GM12878 (cell line): Measurements from ENCODE around the gene HSD17B2. TPM values are rescaled to one million over a fixed set of nuclear protein-coding genes. Genes with fewer than 3 reads are reported as not detected.

Source experiments
- ATAC-seq: fragments of 200-7000 bp; cut with Tn5 transposase; 3 replicates; pipeline ENCODE4 v1.9.1; 2020; ENCODE audit warnings: mild to moderate bottlenecking, moderate library complexity
- BruUV-seq: library from RNA; stranded (reverse); fragments of 400-500 nt; replicated peaks from 2 replicates; lab custom pipeline; 2021; lab: Mats Ljungman, UMichigan
- CTCF ChIA-PET: fragments of 300-600 bp; sonication (Branson Sonifier 250); formaldehyde crosslinking; extraction: SDS; loops from one replicate; lab custom pipeline; 2021; ENCODE audit warnings: inconsistent platforms; lab: Yijun Ruan, JAX
- POLR2A ChIA-PET: fragments of 350-600 bp; formaldehyde crosslinking; extraction: SDS; loops from one replicate; lab custom pipeline; 2021; ENCODE audit warnings: inconsistent platforms; lab: Charles Lee
- RAD21 ChIA-PET: fragments of 300-600 bp; sonication (Branson Sonifier 250); formaldehyde crosslinking; loops from one replicate; lab custom pipeline; 2023; ENCODE audit warnings: antibody characterized with exemption; ENCODE audit not compliant: unreplicated experiment; lab: Charles Lee
- SMC1A ChIA-PET: fragments of 300-600 bp; sonication (Branson Sonifier 250); formaldehyde crosslinking; loops from one replicate; lab custom pipeline; 2023; ENCODE audit not compliant: unreplicated experiment, uncharacterized antibody; lab: Charles Lee
- DNase-seq: peaks from one replicate; pipeline ENCODE4 v3.0.0-alpha.2; 2011; ENCODE audit warnings: low read depth, low spot score
- FAIRE-seq: peaks from 3 replicates; lab custom pipeline; 2011; peaks lifted over from hg19 to GRCh38; lab: Jason Lieb, UNC
- H2AFZ ChIP-seq: 2 replicates; pipeline ENCODE4 v1.6.0; 2011; ENCODE audit warnings: low read depth, low read length, control low read depth; ENCODE audit not compliant: control insufficient read depth
- H3K27ac ChIP-seq: 2 replicates; pipeline ENCODE4 v1.5.1; 2011; ENCODE audit warnings: control low read depth; ENCODE audit not compliant: control insufficient read depth, insufficient read depth
- H3K27me3 ChIP-seq, 2 experiments: replicated peaks in 1 of 2; 2 replicates each; pipeline versions ENCODE4 v1.6.0 to v1.6.1; 2011; ENCODE audit warnings: low read length in 1 of 2; ENCODE audit not compliant: control insufficient read depth in 2 of 2, insufficient read depth in 2 of 2
- H3K36me3 ChIP-seq, 2 experiments: 2 replicates each; pipeline ENCODE4 v1.5.1; 2011; ENCODE audit warnings: low read length in 1 of 2; ENCODE audit not compliant: control insufficient read depth in 2 of 2, insufficient read depth in 2 of 2
- H3K4me1 ChIP-seq: 2 replicates; pipeline ENCODE4 v1.6.1; 2011; ENCODE audit warnings: mild to moderate bottlenecking, low read length, moderate library complexity, mixed read lengths; ENCODE audit not compliant: control insufficient read depth, insufficient read depth
- H3K4me2 ChIP-seq: 2 replicates; pipeline ENCODE4 v1.6.0; 2011; ENCODE audit warnings: control low read depth; ENCODE audit not compliant: control insufficient read depth, insufficient read depth
- H3K4me3 ChIP-seq: fragments of 200-600 bp; sonication (generic); 2 replicates; pipeline ENCODE4 v1.5.1; 2016
- H3K79me2 ChIP-seq: 2 replicates; pipeline ENCODE4 v1.6.0; 2011; ENCODE audit warnings: low read length; ENCODE audit not compliant: control insufficient read depth, insufficient read depth
- H3K9ac ChIP-seq: 2 replicates; pipeline ENCODE4 v1.8.0; 2011; ENCODE audit warnings: low read length, control low read depth, mixed read lengths; ENCODE audit not compliant: control insufficient read depth, insufficient read depth
- H3K9me3 ChIP-seq: replicated peaks from 3 replicates; pipeline ENCODE4 v1.5.1; 2011; ENCODE audit warnings: mild to moderate bottlenecking, low read length; ENCODE audit not compliant: control insufficient read depth, insufficient read depth
- H4K20me1 ChIP-seq: 2 replicates; pipeline ENCODE4 v1.6.0; 2011; ENCODE audit not compliant: control insufficient read depth, insufficient read depth
- ASH2L ChIP-seq: fragments of 300-600, 200-600 bp; sonication (generic); IDR thresholded peaks from 2 replicates; pipeline ENCODE4 v1.6.1; 2017; ENCODE audit warnings: low read depth, mild to moderate bottlenecking, borderline replicate concordance
- CEBPB ChIP-seq, 2 experiments: fragments of 150-350 bp in 1 of 2; IDR thresholded peaks; 2 replicates each; pipeline ENCODE4 v1.6.1; 2012 to 2014; ENCODE audit warnings: low read depth in 2 of 2, low read length in 2 of 2, borderline replicate concordance in 1 of 2, inconsistent platforms in 1 of 2
- CEBPZ ChIP-seq: fragments of 150-350 bp; IDR thresholded peaks from 2 replicates; pipeline ENCODE4 v1.6.1; 2016; ENCODE audit warnings: low read depth, low read length
- EED ChIP-seq: sonication (generic); IDR thresholded peaks from 2 replicates; pipeline ENCODE4 v1.6.1; 2016; ENCODE audit warnings: antibody characterized with exemption, low read depth
- EP300 ChIP-seq, 2 experiments: fragments of 150-350 bp in 1 of 2; IDR thresholded peaks; 2 replicates each; pipeline ENCODE4 v1.6.1; 2011 to 2012; ENCODE audit warnings: low read depth in 2 of 2, low read length in 2 of 2, borderline replicate concordance in 1 of 2, improper control_type of control experiment in 1 of 2, inconsistent platforms in 1 of 2; ENCODE audit not compliant: control insufficient read depth in 1 of 2
- FOXK2 ChIP-seq: fragments of 450-650 bp; IDR thresholded peaks from 2 replicates; pipeline ENCODE4 v1.6.1; 2017; ENCODE audit warnings: mild to moderate bottlenecking, moderate library complexity
- HSF1 ChIP-seq: fragments of 150-350 bp; IDR thresholded peaks from 2 replicates; pipeline ENCODE4 v1.6.1; 2014; ENCODE audit warnings: mild to moderate bottlenecking, low read depth, low read length
- MTA3 ChIP-seq: IDR thresholded peaks from 2 replicates; pipeline ENCODE4 v1.6.1; 2012; ENCODE audit warnings: low read length, inconsistent platforms, borderline replicate concordance
- NR2F1 ChIP-seq: fragments of 450-650 bp; conservative IDR thresholded peaks from 2 replicates; pipeline ENCODE4 v1.6.1; 2017; ENCODE audit warnings: mild to moderate bottlenecking
- RBBP5 ChIP-seq: fragments of 200-600 bp; sonication (generic); conservative IDR thresholded peaks from 2 replicates; pipeline ENCODE4 v1.6.1; 2016
- RELB ChIP-seq: fragments of 450-650 bp; IDR thresholded peaks from 2 replicates; pipeline ENCODE4 v1.6.1; 2017; ENCODE audit warnings: low read depth, mild to moderate bottlenecking, moderate library complexity
- RUNX3 ChIP-seq: IDR thresholded peaks from 2 replicates; pipeline ENCODE4 v1.6.1; 2012; ENCODE audit warnings: low read length, inconsistent platforms
- SIN3A ChIP-seq: IDR thresholded peaks from 2 replicates; pipeline ENCODE4 v1.6.1; 2012; ENCODE audit warnings: low read depth, low read length, improper control_type of control experiment
- WGBS: methylation state at CpG from one replicate; pipeline ENCODE4 v1.1.6; 2016; ENCODE audit warnings: low lambda C conversion rate; ENCODE audit not compliant: insufficient replicate concordance, insufficient coverage; ENCODE audit errors: missing lambda C conversion rate; 5-methylcytosine and 5-hydroxymethylcytosine counted together
- in situ Hi-C: fragments of 300-500 bp; cut with MboI; formaldehyde crosslinking; loops from 9 replicates; pipeline ENCODE4 v1.14.3; 2018; ENCODE audit warnings: mixed read lengths
- intact Hi-C: fragments of 100-400 bp; cut with micrococcal nuclease; formaldehyde crosslinking; loops from one replicate; pipeline ENCODE4 v1.14.2; 2022; ENCODE audit not compliant: unreplicated experiment
- polyA plus RNA-seq, 11 experiments: library from polyadenylated mRNA; depleted of rRNA in 4 of 11; unstranded in 6 of 11; stranded (reverse) in 5 of 11; fragments of >200 nt; fragmentation: Nextera tagmentation in 4 of 11; fragmentation: Illumina TruSeq in 1 of 11; extraction: Ambion mirVana in 4 of 11; extraction: Trizol in 1 of 11; gene quantifications; 1 replicate in 1 of 11; 2 replicates in 10 of 11; pipeline versions ENCODE4 v1.2.1 to v1.2.3, GENCODE V29; 2011 to 2016; ENCODE audit warnings: inconsistent platforms in 2 of 11, missing spikeins in 2 of 11, low read depth in 1 of 11
- total RNA-seq, 4 experiments: library from RNA; depleted of rRNA in 3 of 4; stranded (reverse); fragments of >200 nt in 3 of 4; fragmentation: Illumina TruSeq in 1 of 4; extraction: Trizol in 1 of 4; gene quantifications; 2 replicates each; pipeline versions ENCODE4 v1.2.1 to v1.2.3, GENCODE V29; 2013 to 2021

The HSD17B2 gene
- total and polyA plus RNA-seq, 10 of the 15 experiments (the other 5 are each of a cell fraction or from before 2014, with no cell fraction given): not detected

- H3K4me3 ChIP-seq: no peak overlapping the region
- WGBS: 95% methylated on average over 5 of the region's 5 CpGs
- BruUV-seq: no TSS peak
Measured at GRCh38 chr16:82006036-82006435, 29.0 kb upstream of the HSD17B2 start.

More at GRCh38 chr16:82006036-82006435, 29.0 kb upstream of the HSD17B2 start:
- Histone ChIP-seq H3K4me2 (no peak overlapping the region), H3K4me1 (no peaks in the 10 kb centered on the region), H2AFZ (no peak overlapping the region), H4K20me1 (no peaks in the 10 kb centered on the region), H3K9me3 (peaks cover 9% of the 10 kb centered on the region; the same call in 1 of the 3 replicates), H3K79me2 (no peaks in the 10 kb centered on the region), H3K27ac (no peak overlapping the region), H3K27me3 (no peaks in the 10 kb centered on the region), H3K9ac (no peak overlapping the region), H3K36me3 (no peaks in the 10 kb centered on the region)
- ChIA-PET POLR2A (no interaction called here), CTCF (no interaction called here), RAD21 (no interaction called here), SMC1A (no interaction called here)
- TF ChIP-seq NR2F1 (no peak), MTA3 (no peak), CEBPB (IDR thresholded peaks at IDR 0.05; ENCODE audit: borderline replicate concordance in 1 of 2, low read depth in 2 of 2, low read length in 2 of 2) (no peak), RELB (no peak), EED (no peak), SIN3A (no peak), RBBP5 (no peak), CEBPZ (no peak), ASH2L (no peak), RUNX3 (no peak), HSF1 (no peak), EP300 (IDR thresholded peaks at IDR 0.05; ENCODE audit: borderline replicate concordance in 1 of 2, control insufficient read depth in 1 of 2, low read depth in 2 of 2, low read length in 2 of 2) (no peak), FOXK2 (no peak)
- FAIRE-seq: no peak
- DNase-seq: no peak
- in situ Hi-C loops (loop anchor here (5.0 kb wide), 1 partner anchor 49 kb away; no protein-coding TSS in a partner anchor), intact Hi-C loops (no loop called here)
- no peak for ATAC-seq
